H54 (cell line): Measurements from ENCODE around the gene ELANE.
"Not testable (repeated sequence)": the region's sequence is repeated elsewhere in the genome, so short reads cannot be mapped to it uniquely, and the experiment has no call there.

Source experiments
- DNase-seq: peaks from one replicate; pipeline ENCODE4 v3.0.0; 2011; ENCODE audit warnings: low spot score, mixed read lengths; ENCODE audit not compliant: insufficient read length
- FAIRE-seq: peaks from 3 replicates; lab custom pipeline; 2011; peaks lifted over from hg19 to GRCh38; lab: Jason Lieb, UNC
- POLR2A ChIP-seq: IDR thresholded peaks from 2 replicates; pipeline ENCODE4 v1.6.1; 2011; ENCODE audit warnings: low read depth, mild to moderate bottlenecking, low read length

Gene ELANE

DNA sequence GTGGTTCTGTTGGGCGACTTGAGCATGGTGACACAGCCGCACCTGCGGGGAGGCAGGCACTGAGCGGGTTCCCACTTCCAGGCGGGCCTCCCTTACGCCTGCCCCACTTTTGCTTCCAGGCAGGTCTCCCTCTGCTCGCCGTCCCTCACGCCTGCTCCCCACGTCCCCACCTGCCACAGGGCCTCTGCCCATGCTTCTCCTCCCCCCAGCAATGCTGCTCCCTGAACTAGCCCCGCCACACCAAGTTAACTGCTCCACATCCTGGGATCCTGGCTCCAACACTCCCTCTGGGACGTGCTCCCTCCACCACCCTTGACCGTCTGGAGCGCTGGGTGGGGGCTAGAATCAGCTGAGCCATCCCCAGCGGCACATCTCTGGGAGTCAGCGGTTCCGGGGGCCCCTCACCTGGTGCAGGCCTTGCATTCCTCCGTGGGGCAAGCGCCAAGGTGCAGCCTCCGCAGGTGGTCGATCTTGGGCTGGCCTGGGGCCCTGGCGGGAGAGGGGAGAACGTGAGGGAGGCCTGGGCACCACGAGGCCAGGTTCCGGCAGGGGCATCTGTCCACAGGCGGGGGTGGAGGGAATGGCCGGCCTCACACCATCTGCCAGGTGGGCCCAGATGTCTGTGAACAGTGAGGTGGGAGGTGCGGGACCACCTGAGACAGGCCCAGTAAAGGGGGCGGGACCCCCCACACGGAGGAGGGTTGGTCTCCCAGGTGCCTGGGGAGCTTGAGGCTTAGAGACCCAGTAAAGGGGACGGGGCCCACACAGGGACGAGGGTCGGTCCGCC is 16.5 kb downstream of the ELANE start:
- no peak for TF ChIP-seq POLR2A
- no peak for FAIRE-seq

DNA sequence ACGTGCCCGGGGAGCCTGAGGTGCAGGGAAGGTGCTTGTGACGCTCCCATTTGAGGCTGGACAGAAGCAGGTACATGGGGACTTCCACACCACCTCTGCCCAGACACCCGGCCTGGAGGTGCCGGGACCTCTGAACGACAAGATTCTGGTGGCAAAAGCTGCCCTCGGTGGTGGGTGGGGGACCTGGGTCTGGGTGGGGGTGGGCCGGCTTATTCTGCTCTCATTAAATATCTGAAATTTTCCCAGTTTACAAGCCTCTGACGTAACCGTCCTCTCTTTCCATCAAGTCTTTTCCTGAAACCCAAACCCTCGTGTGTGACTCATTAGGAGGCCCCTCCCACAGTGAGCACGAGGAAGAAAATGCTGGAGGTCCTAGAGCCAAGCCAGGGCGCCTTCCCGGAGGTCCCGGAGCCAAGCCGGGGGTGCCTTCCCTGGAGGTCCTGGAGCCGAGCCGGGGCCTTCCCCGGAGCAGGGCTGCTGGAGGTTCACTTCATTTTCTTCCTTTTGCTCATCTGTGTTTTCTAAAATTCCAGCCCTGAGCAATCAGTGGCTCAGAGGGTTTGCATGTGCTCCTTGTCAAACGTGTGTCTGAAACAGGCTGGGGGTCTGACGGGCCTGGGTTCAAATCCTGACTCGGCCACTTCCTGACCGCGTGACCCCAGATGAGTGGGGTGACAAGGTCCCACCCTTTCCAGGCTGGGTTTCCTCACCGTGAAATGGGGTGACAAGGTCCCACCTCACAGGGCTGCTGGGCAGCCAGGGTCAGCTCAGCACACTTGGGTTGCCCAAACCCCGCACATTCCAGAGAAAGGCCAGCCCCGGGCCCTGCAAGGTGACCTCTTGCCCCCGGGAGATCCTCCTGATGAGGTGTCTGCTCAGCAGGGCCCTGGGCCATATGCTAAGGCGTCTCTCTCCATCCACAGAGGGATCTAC is 17.4 kb downstream of the ELANE start:
- DNase-seq (peak; percentile 89), FAIRE-seq (peak; percentile 23)
- TF ChIP-seq POLR2A: no peak

More for the DNA sequence above, 16.5 kb downstream of the ELANE start:
- no peak for DNase-seq

DNA sequence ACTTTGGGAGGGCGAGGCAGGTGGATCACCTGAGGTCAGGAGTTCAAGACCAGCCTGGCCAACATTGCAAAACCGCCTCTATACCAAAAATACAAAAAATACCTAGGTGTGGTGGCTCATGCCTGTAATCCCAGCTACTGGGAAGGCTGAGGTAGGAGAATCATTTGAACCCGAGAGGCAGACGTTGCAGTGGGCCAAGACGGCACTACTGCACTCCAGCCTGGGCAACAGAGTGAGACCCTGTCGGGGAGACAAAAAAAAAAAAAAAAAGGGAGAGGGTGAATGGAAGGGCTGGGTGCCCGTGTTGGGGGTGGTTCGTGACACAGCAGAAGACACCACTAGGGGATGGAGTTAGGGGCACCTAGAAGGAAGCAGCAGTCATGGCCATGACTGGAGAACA is 18.2 kb downstream of the ELANE start:
- no peak for TF ChIP-seq POLR2A
- DNase-seq (no peak), FAIRE-seq (no peak)

DNA sequence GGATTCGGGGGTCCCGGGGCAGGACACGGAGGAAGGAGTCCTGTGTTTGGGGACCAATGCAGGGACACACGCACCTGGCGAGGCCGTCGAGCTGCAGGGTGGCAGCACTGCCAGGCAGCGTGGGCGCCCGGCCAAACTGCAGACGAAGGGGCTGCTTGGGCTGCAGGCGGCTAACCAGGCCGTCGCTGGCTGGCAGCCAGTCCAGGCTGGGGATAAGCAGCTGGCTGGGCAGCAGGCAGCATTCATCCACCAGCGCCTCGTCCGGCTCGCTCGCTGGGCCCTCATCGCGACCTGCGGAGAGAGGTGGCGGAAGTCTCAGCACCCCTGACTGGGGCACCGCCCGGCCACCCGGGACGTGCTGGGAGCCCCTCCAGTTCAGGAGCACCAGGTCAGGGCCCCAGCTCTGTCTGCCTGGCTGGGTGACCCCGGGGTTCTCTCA is 18.9 kb downstream of the ELANE start:
- no peak for TF ChIP-seq POLR2A
- DNase-seq (no peak), FAIRE-seq (no peak)

DNA sequence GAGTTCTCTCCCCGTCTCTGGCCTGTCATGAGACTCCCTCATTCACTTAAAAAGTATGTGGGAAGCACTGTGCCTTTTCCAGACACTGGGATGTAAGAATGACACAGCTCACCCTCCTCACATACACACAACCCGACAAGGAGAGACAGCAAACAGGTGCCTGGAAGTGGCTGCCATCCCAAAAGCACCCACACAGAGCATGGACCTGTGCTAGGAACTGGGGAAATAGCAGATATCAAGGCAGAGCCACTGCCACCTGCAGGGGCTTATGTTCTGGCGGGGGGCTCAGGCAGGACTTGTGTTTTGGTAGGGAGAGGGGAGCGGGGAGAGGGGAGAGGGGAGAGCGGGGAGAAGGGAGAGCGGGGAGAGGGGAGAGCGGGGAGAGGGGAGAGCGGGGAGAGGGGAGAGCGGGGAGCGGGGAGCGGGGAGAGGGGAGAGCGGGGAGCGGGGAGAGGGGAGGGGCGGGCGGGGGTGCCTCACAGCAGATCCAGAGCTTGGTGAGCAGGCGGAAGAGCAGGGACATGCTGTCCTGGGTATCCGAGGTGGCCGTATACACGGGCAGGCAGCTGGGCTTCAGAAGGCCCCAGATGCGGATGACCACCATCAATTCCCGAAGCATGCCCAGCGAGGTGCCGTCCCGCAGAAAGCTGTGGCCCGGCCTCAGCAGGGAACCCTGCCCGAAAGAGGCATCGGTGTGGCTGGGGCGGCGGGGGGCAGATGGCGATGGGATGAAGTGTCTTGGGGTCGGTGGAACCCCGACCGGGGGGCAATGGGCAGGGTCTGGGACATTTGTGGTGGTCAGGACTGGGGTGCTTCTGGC is 19.6 kb downstream of the ELANE start:
- no peak for TF ChIP-seq POLR2A
- no peak for FAIRE-seq
- DNase-seq: no peak

DNA sequence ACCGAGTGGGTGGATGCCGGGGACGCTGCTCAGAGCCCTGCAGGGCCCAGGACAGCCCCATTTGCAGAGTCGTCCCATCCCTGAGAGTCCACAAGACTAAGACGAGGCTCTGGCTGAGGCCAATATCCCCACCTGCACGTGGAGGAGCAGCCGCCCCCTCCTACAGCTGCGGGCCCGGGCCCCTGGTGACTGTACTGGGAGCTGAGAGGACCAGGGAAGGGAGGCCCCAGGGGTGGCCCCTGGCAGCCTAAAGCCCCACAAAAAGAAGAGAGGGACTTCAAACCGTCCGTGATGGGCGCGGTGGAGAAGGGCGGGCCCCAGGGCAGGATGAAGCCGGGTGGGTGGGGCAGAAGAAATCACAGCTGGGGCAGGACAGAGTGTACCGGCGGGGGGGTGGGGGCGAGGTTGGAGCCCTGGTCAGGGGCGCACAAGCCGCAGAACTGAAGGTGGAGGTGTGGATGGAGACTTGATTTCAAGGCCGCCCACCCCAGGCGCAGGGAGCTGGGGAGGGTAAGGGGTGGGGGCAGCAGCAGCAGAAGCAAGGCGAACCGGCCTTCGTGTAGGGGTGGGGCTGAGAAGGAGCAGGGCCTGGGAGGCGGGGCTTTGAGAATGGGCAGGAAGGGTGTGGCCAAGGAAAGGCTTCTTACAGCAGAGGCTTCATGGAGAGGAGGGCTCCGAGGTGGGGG is 20.3 kb downstream of the ELANE start:
- no peak for TF ChIP-seq POLR2A
- FAIRE-seq (no peak), DNase-seq (peak; percentile 92)

DNA sequence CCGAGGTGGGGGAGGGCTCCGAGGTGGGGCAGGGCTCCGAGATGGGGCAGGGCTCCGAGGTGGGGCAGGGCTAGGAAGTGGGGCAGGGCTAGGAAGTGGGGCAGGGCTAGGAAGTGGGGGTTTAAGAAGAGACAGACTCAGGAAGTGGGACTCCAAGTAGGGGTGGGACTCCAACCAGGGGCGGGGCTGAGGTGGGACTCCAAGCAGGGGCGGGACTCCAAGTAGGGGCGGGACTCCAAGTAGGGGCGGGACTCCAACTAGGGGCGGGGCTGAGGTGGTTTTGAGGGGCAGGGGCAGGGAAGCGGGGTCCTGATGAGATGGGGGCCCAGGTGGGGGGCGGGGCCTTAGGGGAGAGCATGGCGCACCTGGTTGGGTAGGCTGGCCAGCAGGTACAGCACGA is 21.0 kb downstream of the ELANE start:
- FAIRE-seq (no peak), DNase-seq (peak; percentile 82)
- TF ChIP-seq POLR2A: no peak

DNA sequence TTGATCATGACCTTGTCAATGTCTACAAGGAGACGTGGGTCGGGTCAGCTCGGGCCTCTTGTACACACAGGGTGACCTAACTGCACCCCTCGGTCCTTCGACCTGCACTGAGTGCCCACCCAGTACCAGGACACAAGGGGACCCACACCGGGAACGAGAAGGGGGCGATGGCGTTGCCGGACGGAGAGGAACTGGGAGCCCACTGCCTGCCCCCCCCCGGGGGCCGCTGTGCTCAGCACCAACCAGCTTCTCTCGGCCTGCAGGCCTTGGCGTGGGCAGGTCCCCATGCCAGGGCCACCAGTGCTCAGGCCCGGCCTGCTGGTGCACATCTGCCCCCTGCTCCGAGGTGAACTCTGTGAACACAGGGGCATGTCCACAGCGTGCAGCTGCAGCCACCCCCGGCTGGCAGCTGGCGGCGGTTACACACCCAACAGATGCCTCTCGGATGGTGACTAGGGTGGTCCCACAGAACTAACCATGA is 21.5 kb downstream of the ELANE start:
- no peak for TF ChIP-seq POLR2A
- DNase-seq: no peak
- FAIRE-seq: no peak

DNA sequence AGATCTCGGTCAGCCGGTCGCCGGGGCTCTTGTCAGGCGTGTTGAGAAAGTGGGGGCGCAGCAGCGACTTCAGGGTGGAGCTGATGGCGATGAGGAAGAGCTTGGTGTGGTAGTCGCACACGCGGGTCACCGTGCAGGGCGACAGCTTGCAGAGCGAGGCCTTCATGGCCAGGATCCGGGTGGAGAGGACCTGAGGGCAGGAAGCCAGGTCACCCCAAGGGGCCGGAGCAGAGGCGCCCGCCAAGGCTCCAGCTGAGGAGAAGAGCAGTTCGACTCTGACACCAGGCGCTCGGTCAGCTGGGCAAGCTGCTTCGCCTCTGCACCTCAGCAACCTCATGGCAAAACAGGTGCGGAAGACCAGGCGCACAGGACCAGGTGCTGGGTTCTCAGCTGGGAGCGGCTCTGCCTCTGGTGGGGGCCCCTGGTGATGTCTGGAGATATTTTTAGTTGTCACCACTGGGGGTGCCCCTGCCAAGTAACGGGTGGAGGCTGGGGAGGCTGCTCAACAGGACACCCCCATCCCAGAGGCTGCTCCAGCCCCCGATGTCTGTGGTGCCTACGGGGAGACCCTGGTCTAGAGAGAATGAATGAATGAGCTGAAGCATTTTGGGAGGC is 23.3 kb downstream of the ELANE start:
- TF ChIP-seq POLR2A: no peak
- FAIRE-seq: no peak
- no peak for DNase-seq

DNA sequence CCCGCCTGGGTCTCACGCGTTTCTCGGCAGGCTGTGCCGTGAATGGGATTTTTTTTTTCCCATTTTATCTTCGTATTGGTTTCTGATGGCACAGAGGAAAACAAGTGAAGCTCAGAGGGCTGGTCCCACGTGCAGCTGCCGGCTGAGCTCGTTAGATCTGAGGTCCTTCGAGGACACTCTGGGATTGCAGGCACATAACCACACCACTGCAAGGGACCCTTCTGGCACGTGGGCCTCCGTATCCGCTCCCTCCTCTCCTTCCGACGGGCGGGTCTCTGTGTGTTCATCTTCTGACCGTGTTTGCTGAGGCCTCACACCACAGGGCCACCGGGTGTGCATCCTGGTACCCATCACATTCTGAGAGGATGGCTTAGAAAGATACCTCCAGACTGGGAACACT is 24.0 kb downstream of the ELANE start:
- TF ChIP-seq POLR2A: no peak
- DNase-seq (no peak), FAIRE-seq (no peak)

DNA sequence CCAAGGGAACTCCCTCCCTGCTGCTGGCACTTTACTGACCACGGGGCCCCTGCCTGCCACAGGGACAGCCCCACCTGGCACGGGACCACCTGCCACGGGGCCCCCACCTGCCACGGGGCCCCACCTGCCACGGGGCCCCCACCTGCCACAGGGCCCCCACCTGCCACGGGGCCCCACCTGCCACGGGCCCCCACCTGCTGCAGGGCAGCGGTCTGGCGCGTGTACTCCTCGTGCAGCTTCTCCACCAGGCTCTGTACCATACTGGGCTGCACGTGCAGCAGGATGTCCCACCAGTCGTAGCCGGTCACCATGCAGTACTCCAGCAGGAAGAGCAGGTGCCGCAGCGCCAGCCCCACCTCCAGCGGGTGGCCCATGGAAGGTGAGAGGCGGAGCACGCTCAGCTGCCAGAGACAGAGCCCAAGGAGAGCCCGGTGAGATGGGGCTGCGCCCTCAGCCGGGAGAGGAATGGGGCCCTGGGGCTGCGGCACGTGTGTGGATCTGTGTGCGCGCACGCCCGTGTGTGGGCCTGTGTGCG is 24.7 kb downstream of the ELANE start:
- no peak for TF ChIP-seq POLR2A
- DNase-seq (no peak), FAIRE-seq (no peak)

DNA sequence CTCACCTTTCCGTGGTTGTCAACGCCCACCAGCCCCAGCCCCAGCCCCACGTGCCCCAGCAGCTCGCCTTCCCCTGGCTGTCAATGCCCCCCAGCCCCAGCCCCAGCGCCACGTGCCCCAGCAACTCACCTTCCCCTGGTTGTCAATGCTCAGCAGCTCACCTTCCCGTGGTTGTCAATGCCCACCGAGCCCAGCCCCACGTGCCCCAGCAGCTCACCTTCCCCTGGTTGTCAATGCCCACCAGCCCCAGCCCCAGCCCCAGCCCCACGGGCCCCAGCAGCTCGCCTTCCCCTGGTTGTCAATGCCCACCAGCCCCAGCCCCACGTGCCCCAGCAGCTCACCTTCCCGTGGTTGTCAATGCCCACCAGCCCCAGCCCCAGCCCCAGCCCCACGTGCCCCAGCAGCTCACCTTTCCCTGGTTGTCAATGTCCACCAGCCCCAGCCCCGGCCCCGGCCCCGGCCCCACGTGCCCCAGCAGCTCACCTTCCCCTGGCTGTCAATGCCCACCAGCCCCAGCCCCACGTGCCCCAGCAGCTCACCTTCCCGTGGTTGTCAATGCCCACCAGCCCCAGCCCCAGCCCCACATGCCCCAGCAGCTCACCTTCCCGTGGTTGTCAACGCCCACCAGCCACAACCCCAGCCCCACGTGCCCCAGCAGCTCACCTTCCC is 26.0 kb downstream of the ELANE start:
- FAIRE-seq: not testable (repeated sequence)

DNA sequence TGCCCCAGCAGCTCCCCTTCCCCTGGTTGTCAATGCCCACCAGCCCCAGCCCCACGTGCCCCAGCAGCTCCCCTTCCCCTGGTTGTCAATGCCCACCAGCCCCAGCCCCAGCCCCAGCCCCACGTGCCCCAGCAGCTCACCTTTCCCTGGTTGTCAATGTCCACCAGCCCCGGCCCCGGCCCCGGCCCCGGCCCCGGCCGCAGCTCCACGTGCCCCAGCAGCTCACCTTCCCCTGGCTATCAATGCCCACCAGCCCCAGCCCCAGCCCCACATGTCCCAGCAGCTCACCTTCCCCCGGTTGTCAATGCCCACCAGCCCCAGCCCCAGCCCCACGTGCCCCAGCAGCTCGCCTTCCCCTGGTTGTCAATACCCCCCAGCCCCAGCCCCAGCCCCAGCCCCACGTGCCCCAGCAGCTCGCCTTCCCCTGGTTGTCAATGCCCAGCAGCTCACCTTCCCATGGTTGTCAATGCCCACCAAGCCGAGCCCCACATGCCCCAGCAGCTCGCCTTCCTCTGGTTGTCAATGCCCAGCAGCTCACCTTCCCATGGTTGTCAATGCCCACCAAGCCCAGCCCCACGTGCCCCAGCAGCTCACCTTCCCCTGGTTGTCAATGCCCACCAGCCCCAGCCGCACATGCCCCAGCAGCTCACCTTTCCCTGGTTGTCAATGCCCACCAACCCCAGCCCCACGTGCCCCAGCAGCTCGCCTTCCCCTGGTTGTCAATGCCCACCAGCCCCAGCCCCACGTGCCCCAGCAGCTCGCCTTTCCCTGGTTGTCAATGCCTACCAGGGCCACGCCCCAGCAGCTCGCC is 26.9 kb downstream of the ELANE start:
- FAIRE-seq, DNase-seq: not testable (repeated sequence)

More for the DNA sequence above, 26.0 kb downstream of the ELANE start:
- DNase-seq: not testable (repeated sequence)
